ENCODE measurements around the gene SUPT5H.
"Not testable (repeated sequence)": the region's sequence is repeated elsewhere in the genome, so short reads cannot be mapped to it uniquely, and the experiment has no call there.

Gene SUPT5H

GRCh38 chr19:39469036-39469435 is 23.7 kb downstream of the SUPT5H start:
- FAIRE-seq = no peak

DNA sequence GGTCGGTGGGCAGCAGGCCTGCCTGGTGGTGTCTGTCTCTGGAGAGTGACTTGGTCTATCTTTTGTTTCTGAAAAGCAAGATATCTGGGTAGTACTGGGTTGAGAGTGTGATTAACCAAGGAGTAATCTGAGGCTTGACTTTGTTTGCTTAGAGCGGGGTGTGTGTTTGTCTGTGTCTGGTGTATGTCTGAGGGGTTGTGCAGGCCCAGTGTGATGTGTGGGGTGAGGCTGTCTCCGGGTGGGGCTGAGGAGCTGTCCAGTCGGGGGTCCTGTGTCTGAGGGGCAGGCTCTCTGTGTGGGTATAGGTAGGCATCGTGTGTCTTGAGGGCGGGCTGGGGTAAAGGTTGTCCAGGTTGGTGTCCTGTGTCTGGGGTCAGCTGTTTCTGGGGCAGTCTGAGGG is 24.2 kb downstream of the SUPT5H start:
- FAIRE-seq = no peak

DNA sequence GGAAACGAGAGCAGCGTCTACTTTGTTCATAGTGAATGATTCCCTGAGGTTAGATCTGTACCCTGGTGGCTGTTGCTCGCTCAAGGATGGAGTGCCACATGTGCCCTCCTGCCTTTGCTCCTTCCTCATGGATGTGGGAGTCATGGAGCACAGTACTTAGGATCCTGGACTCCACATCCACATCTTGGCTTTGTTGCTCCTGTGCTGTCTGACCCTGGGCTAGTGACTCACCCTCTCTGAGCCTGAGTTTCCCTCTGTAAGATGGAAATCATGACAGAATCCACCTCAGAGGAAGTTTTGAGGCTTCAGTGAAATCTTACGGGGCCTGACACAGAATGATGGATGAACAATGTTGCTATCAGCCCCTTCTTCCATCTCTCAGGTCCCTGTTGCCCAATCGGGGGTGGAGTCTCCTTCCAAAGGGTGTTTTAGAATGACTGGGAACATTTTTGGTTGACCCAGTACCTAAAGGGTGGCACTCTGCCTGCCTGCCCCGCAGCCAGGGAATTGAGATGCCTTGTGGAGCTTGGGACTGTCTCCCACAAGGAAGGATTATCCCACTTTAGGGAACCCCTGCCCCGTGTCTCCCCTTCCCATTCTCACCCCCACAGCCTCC is 25.4 kb downstream of the SUPT5H start:
- no peak for FAIRE-seq

DNA sequence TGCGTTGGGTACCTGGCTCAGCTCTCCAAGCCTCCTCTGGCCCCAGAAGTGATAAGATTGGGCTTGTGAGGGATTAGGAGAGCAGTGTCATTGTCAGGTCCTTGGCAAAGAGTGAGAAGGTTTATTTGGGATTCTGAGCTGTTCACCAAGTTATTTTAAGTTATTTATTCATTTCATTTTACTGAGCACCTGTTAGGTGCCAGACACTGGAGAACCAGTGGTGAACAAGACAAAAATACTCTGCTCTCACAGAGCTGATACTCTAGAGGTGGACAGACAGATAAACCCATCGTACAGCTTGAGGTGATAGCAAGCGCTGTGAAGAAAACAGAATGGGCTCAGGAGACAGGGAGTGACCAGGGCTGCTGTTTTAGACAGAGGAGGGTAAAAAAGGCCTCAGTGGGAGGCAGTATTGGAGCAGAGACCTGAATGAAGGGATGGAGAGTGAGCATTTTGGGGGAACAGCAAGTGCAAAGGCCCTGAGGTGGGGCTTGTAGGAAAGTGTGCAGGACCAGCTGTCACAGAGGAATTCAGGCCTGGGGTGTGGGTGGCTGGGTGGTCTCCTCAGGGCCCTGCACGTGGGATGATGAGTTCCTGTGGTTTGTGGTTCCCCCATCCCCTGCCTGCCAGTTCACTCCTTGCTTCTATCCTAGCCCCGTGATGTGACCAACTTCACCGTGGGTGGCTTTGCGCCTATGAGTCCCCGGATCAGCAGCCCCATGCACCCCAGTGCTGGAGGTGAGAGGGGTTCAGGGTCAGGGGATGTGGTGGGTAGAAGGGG is 26.6 kb downstream of the SUPT5H start:
- no peak for FAIRE-seq

GRCh38 chr19:39472746-39473442 is 27.5 kb downstream of the SUPT5H start:
- FAIRE-seq = no peak

DNA sequence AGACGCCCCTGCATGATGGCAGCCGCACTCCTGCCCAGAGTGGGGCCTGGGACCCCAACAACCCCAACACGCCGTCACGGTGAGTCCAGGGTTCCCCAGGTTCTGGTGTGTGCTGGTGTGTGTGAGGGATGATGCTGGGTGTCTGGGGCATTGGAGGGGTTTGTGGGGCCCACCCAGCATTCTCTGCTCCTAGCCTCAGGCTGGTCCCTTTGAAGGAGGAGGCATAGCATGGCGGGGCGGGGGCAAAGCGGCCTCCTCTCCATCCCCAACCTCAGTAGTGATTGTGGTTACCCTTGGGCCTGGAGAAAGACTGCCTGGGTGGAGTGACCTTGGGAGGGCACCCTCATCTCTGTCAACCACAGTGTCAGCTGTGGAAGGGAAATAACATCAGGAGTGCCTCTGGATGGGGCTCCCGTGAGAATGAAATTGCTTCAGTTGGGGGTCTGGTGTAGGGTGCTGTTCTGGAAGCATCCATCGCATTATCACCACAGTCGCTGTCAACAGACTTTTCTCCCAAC is 28.1 kb downstream of the SUPT5H start:
- no peak for FAIRE-seq

GRCh38 chr19:39474139-39474620 is 28.8 kb downstream of the SUPT5H start:
- FAIRE-seq = no peak

DNA sequence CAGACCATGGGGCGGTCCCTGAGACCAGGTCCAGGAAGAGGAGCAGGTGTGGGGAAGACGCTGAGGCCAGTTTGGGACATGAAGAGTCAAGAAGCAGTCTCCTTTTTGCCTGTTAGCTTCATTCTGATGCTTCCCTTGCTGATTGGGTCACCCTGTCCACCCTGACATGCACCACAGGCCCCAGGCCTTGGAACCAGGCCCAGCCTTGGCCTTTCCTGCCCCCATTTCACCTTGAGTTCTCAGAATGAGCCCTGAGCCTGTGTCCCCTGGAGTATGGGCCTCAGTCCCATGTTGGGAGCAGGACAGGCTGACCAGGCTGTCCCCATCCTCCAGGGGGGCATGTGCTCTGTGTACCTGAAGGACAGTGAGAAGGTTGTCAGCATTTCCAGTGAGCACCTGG is 30.4 kb downstream of the SUPT5H start:
- FAIRE-seq = no peak

- FAIRE-seq = not testable (repeated sequence)
Observed at GRCh38 chr19:39479319-39479801, 34.0 kb downstream of the SUPT5H start.

- no peak for FAIRE-seq
Observed at GRCh38 chr19:39479916-39480315, 34.5 kb downstream of the SUPT5H start.

DNA sequence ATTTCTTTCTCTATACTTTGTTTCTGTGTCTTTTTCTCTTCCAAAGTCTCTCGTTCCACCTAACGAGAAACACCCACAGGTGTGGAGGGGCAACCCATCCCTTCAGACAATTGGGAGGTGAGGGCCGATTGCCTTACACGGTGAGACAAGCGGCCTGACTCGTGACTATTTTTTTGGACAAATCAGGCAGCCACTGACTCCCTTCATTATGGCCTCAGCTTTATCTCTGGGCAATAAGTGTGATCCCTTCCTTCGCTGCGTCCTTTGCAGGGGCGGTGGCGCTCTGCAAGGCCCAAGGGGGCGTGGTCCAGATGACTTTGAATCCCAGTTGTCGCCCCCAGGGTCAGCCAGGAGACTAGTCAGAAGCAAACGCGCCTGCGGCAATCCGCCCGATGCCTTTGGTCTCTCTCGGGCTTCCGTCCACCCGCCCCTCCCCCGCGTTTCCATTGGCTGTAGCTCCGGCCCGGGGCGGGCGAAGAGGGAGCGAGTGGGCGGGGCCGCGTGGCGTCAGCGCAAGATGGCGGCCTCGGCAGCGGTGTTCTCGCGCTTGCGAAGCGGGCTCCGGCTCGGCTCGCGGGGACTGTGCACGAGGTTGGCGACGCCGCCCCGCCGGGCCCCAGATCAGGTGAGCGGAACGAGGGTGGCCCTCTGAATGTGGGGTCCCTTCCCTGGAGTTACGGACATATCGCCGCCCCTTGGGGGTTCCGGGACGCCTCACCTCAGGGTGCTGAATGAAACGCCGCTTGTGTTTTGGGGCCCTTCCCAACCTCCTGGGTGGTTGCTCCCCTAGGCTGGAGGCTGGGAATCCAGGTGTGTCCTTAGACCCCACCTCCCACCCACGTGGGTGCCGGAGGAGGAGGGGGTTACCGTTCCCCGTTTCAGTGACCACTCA is 35.2 kb downstream of the SUPT5H start, which contains the start of gene TIMM50:
TSS of gene TIMM50 (plus strand) at position 502 of the 892 bp plus-strand sequence. CDS start at position 518, 16 bp downstream.
- FAIRE-seq = peak; percentile 97

- no peak for FAIRE-seq
Observed at GRCh38 chr19:39481229-39481545, 35.8 kb downstream of the SUPT5H start.

GRCh38 chr19:39481676-39482075 is 36.3 kb downstream of the SUPT5H start:
- FAIRE-seq = no peak

DNA sequence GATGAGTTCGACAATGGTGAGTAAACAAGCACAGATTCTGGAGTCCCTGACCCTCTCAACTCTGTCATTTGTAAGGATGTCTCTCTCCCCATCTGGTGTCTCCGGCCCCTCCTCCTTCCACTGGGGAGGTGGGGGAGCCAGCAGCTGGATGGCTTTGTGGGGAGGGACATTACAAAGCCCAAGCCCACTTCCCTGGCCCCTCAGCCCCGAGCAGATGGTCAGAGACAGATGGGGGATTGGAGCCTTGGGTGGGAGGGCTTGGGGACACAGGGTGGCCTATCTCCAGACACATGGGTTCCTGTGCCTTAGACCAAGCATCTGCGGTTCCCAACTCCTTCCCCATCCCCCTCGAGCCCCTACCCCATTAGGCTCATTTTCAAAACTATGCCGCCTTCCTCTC is 37.8 kb downstream of the SUPT5H start:
- no peak for FAIRE-seq

DNA sequence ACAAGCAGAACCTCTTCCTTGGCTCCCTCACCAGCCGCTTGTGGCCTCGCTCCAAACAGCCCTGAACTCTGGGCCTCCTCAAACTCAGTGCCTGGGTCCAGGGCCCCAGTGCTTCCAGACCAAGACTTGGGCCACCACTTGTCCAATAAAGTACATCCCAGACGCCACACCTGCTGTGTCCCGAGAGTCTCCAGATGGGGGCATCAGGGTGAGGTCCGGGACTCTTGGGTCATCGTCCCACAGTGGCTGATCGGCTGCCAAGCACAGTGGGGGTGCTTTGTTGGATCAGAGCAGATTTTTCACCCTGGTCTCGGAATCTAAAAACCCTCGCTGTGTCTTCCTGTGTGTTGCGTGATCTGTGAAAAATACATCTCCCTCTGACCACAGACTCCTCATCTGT is 44.4 kb downstream of the SUPT5H start:
- no peak for FAIRE-seq

DNA sequence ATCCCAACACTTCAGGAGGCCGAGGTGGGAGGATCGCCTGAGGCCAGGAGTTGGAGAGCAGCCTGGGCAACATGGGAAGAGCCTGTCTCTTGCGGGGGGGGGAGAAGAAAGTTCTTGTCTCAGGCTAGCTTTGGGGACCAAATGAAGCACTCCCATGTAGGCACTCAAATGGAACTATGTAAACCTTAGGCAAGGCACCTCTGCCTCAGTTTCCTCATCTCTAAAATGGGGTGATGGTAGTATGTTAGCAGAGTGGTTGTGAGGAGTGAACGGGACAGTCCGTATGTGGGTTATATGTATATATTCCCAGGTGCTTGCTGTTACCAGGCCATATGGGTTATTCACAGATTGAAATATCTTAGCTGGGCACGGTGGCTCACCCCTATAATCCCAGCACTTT is 46.8 kb downstream of the SUPT5H start:
- no peak for FAIRE-seq

GRCh38 chr19:39492788-39493187 is 47.4 kb downstream of the SUPT5H start:
- no peak for FAIRE-seq

DNA sequence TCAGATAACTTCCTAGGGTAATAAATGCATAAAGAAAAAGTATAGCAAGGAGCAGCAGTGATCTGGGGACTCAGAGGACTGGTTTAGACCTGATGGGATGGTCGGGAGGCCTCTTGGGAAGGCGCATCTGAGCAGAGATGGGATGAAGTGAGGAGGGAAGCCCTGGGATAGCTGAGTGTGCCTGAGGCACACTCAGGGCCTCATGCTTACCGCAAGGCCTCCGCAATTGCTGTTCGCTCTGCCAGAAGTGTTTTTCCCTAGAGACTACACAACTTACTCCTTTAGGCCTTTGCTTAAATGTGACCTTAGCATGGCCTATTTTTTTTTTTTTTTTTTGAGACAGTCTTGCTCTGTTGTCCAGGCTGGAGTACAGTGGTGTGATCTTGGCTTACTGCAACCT is 49.3 kb downstream of the SUPT5H start:
- FAIRE-seq = no peak

GRCh38 chr19:39496063-39496462 is 50.7 kb downstream of the SUPT5H start:
- no peak for FAIRE-seq

DNA sequence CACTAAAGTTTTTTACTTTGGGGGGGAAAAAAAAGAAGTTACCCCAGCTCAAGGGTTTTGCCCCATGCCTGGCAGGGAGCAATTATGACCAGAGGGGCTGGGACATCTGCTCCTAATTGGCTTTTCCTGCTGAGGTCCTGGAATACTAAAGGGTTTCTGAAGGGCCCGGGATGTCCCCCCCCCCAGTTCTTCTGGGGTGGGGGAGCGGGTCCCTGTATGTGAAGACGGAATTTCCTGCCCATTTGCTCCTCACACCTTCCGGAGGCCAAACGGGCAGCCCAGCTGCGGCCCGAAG is 52.3 kb downstream of the SUPT5H start:
- FAIRE-seq = no peak

DNA sequence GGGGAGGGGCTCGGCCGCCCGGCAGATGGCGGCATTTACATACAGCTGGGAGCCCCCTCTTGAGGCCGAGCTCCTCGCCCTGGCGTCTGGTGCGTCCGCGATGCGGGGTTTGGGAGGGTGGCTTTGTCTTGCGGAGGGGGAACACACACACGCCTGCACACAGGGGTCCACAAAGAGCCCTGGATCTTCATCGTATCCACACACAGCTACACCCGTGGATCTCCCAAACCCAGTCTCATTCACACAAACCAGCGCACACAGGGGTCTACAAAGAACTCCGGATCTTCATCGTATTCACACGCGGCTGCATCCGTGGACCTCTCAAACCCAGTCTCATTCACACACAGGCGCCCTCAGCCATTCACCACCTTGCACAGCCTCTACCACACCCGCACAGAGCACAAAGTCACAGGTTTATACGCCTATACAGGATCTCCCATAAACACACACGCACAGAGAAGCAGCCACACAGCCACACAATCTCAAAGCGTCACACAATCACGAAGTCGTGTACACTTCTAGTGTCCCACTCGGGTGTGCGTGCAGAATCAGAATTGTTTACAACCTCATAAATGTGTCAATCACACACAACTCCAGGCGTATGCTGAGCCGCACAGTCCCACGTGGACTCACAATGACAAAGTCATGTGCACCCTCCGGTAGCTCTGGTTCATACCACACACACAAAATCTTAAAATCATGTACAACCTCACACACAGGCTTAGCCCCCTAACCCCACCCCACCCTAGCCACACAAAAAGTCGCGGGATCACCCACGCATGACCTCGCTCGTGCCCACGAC is 52.8 kb downstream of the SUPT5H start:
- FAIRE-seq = no peak

Data from G401.6 (cell line).